Activated naive CD4-positive, alpha-beta T cell treated with anti-CD3 and anti-CD28 coated beads, Interleukin-2, amount 50 U/mL, for 16 hours (primary cell): ENCODE measurements around the gene HMCN2.
"Not testable (repeated sequence)": the region's sequence is repeated elsewhere in the genome, so short reads cannot be mapped to it uniquely, and the experiment has no call there.

Experiments used
- DNase-seq: peaks from one replicate; pipeline ENCODE4 v3.0.0-alpha.2; 2020

The HMCN2 gene

DNA sequence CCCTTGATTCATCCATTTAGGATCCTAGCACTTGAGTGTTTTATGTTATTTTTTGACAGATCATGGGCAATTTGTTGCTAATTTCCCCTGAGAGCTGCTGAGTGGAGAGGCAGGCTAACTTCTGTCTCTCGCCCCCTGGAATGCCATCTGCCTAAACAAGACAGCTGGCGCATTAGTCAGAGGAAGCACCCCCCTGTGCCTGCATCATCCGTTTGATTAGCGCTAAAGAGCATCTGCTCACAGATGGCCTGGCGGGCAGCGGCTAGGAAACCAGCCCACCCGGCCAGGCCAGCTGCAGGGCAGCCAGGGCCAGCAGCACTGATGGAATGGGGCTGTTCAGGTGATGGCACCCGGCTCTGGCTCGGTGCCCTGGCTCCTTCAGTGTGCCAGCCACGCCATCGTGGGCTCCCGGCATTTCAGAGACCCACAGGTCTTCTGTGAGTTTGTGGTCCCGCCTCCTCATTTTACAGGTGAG is 156.3 kb downstream of the HMCN2 start:
- no peak for DNase-seq

DNA sequence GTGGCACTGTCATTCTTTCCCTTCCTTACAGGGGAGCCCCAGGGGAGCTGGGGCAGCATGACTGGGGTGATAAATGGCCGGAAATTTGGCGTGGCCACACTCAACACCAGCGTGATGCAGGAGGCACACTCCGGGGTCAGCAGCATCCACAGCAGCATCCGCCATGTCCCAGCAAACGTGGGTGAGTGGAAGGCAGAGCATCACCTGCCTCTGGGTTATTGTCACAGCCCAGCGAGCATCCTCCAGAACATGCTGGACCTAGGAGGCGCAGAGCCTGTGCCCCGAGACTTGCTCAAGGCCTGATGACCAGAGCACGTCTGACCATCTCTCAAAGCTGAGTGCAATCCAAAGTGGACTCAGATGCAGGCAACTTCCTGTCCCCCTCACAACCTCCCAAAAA is 157.0 kb downstream of the HMCN2 start:
- no peak for DNase-seq

DNA sequence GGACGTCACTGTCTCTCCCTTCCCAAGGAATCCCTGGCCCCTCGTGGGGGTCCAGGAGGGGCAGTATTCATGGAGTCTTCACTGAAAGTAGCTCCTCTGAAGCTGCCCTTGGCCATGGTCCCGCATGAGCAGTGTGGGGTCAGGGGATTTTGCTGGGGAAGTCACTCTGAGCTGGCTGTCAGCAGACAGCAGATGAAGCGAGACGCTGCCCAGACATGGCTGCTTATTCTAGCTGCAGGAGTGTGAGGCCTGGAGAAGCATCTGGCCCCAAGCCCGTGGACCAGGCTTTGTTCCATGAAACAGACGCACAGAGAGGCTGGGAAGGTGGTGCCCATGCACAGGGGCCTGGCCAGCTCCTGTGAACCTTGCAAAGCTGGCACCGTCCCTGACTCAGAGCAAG is 157.7 kb downstream of the HMCN2 start:
- DNase-seq, result no peak

DNA sequence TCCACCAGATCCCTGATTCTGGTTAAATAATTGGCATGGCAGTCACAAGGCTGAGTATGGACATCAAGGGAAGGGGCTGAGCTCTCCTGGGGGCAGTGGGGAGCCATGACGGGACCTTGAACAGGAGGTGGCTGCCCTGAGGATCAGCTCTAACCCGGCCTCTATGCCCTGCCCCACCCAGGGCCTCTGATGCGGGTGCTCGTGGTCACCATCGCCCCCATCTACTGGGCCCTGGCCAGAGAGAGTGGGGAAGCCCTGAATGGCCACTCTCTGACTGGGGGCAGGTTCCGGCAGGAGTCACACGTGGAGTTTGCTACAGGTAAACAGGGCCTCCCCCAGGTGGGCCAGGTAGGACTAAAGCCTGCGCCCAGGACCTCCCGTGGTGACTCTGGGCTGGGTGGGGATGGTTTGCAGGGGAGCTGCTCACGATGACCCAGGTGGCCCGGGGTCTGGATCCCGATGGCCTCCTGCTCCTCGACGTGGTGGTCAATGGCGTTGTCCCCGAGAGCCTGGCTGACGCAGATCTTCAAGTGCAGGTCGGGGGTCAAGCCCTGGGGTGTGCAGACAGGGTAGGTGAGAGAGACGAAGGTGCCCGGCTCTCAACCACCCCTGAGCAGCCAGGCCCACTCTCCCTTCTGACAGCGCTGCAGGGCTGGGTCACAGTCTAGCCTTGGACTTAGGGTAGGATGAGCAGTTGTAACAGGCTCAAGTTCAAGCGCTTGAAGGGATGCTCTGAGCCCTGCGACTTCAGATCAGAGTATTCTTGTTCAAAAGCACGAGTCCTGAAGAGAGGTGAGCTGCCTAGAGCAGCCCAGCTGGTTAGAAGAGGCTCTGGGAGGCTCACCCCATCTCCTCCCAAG is 159.3 kb downstream of the HMCN2 start:
- DNase-seq, result no peak

DNA sequence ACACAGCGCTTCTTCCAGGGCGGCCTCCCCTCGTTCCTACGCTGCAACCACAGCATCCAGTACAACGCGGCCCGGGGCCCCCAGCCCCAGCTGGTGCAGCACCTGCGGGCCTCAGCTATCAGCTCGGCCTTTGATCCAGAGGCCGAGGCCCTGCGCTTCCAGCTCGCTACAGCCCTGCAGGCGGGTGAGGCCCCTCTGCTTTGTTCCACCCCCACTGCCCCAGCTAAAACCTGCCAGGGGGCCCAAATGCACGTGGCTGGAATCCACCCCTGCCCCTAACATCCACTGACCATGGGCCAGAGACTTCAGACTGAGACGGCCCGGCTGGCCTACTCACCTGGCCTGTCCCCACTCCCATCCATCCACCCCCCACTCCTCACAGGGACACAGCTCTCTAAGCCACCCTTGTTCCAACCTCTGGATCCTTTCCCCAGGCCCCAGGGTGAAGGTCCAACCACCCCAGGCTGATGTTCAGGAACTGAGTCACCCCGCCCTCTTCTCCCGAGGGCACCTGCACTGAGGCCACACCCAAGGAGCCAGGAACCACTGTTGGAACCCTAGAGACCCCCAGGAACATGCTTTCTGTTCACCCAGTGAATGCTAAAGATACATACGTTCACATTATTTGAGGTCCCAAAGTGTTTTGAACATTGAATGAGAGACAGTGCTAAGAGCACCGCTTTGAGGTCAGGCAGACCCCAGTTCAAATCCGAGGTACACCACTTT is 160.3 kb downstream of the HMCN2 start:
- no peak for DNase-seq

DNA sequence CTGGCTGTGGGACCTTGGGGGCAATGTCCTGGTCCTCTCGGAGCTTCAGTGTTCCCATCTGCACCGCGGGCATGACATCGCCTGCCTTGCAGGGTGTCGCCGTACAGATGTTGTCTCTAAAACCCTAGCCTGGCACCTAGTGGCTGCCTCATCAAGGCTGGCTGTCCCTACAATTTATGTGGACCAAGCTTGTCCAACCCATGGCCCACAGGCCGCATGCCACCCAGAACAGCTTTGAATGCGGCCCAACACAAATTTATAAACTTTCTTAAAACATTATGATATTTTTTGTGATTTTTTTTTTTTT is 160.9 kb downstream of the HMCN2 start:
- DNase-seq, result no peak

DNA sequence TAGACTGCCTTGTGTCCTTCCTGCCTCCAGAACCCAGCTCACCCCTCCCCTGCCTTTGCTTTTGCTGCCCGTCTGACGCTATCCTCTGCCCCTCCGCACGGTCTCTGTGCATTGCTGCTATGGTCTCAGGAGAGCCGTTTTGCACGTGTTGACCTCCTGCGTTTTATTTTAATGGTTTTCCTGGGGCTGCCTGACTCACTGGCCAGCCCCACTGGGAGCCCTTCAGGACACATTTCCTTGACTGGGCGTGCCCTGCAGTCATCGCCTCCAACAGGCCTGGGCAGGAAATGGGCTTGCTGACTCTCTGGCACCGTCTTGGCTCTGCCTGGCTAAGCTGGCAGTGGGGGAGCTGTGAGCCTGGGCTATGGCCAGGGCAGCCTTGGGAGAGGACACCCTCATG is 161.3 kb downstream of the HMCN2 start:
- DNase-seq, result no peak

DNA sequence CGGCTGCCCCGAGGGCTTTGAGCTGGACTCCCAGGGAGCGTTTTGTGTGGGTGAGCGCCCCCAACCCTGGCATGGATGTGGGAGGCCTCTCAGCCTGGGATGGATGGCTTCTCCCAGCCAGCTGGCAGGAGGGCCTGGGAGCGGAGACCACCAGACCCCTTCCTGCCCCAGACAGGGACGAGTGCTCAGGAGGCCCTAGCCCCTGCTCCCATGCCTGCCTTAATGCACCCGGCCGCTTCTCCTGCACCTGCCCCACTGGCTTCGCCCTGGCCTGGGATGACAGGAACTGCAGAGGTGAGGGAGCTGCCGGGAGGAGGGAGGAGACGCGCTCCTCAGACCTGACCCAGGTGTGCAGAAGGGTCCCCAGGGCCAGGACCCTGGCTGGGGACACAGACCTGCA is 161.8 kb downstream of the HMCN2 start:
- no peak for DNase-seq

DNA sequence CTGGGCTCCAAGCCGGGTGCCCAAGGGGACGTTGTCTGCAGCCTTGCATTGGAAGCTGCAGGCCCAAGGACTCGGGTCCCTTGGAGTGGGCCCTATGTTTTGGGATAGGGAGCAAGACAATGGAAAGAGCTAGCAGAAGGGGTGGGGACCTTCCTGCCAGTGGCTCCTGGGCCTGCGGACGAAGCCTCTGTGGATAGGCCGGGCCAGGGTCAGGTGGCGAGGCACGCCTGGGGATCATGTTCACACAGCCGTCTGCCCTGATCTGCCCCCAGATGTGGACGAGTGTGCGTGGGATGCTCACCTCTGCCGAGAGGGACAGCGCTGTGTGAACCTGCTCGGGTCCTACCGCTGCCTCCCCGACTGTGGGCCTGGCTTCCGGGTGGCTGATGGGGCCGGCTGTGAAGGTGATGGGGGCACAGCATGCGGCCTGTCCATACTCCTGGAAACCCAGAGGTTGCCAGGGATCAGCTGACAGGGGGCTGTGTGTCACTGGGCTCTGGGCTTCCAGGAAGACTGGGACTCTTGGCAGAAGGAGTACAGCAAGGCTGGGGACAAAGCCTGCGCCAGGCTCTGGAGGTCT is 162.6 kb downstream of the HMCN2 start:
- DNase-seq, result no peak

DNA sequence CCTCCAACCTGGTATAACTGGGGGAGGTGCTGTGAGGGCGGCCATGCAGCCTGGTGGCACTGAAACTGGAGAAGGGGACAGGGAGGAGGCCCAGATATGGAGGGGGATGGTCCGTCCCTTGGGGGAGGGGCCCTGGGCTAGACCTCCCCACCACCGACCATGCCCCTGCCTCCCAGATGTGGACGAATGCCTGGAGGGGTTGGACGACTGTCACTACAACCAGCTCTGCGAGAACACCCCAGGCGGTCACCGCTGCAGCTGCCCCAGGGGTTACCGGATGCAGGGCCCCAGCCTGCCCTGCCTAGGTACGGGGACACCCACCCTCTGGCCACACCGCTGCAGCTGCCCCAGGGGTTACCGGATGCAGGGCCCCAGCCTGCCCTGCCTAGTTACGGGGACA is 163.8 kb downstream of the HMCN2 start:
- no peak for DNase-seq

DNA sequence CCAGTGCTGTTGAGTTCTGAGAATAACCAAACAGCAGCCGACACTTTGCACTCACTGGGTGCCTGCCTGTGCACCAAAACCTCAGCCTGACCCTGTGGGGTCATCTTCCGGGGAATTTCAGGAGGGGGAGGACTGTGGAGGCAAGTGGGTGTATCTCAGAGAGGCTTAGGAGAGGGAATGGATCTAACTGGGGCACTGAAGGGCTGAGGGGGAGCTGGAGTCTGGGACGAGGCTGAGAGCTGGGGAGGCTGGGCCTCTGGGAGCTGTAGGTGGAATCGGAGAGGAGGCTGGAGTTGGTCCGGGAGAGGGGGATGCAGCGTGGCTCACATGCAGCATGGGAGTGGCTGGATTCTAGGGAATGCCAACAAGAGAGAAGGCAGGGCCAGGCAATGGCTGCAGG is 164.3 kb downstream of the HMCN2 start:
- DNase-seq, result no peak

DNA sequence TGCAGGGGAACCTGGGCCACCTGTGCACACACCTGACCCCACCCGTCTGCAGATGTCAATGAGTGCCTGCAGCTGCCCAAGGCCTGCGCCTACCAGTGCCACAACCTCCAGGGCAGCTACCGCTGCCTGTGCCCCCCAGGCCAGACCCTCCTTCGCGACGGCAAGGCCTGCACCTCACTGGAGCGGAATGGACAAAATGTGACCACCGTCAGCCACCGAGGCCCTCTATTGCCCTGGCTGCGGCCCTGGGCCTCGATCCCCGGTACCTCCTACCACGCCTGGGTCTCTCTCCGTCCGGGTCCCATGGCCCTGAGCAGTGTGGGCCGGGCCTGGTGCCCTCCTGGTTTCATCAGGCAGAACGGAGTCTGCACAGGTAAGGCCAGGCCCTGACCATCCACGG is 164.7 kb downstream of the HMCN2 start:
- no peak for DNase-seq

DNA sequence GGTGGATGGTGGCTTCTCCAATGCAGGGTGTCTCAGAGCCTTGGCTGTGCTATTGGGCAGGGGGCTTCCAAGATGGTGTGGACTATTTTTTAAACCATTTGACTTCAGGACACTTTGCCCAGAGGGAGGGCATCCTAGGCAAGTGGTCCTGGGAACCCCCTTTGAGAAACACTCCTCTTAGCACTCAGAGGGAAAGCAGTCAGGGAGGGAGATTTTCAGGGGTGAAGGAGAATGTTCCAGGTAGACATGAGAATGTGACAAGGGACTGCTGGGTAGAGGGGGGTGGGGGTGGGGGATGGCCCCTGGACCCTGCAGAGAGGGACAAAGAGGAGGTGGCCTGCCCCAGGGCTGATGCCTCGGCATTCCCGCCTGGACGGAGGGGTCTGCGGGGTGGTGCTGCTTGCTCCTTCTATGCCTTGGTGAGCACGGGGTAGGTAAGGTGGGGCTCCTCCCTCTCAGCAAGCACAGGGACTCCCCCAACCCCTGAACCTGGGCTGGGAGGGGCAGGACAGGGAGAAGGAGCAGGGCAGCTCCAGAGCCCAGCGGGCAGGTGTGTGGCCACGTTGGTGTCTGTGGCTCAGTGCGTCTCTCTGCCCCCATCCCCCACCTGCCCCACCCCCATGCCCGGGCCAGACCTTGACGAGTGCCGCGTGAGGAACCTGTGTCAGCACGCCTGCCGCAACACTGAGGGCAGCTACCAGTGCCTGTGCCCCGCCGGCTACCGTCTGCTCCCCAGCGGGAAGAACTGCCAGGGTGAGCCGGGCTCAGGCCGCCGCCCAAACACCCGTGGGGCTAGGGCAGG is 165.4 kb downstream of the HMCN2 start:
- DNase-seq, result no peak

DNA sequence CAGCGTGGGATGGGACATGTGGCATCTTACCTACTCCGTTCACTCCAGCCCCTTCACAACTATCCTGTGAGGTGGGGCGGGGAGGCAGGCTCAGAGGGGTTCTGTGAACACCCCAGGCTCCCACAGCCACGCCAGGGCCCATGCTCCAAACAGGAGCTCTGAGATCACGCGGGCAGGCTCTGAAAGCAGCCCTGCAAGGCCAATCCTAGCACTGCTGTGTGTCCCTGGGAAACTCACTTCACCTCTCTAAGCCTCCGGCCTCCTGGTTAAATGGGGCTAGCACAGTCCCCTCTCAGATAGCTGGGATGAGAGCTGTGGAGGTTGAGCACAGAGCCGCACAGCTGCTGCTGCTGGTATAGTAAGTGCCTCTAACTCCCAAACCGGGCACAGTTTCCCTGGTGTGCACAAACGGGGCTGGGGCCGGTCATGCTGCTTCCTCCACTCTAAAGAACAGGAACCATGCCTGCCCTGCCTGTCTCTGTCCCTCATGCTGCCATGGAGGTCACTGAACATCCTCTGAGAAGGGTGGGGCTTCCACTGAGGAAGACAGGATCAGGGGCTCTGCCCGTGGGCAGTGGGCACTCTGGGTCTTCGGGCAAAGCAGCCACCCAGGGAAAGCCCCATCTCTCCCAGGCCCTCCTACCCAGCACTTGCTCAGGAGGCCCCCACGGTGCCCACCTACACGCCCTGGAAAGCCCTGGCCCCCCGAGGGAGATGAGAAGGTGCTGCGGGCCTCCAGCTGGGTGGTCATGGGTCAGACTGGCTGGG is 166.2 kb downstream of the HMCN2 start:
- DNase-seq, result no peak

DNA sequence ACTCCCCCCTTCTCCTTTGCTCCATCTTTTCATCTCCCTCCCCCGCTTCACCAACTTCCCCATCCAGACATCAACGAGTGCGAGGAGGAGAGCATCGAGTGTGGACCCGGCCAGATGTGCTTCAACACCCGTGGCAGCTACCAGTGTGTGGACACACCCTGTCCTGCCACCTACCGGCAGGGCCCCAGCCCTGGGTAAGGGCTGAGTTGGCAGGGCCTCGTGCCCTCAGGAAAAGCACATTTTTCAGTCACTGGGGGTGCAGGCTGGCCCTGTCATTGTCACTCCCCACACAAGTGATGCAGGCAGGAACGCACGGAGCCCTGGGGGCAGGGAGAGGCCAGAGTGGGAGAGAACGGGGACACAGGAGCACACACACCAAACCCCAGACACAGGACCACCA is 166.8 kb downstream of the HMCN2 start:
- no peak for DNase-seq

DNA sequence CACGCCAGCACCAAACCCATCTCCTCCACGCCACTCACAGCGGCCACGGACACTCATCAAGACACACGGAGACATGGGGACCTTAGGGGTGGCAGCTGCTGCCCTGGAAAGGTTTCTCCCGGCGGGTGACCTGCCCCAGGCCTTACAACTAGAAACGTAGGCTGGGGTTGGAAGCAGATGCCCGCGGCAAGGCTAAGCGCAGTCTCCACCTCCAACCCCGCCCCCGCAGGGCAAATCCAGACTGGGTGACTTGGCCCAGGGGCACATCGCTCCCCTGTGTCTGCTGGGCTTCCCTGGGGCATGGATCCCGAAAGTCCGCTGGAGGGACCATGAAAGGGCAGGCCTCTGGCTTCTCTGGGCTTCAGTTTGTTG is 167.2 kb downstream of the HMCN2 start:
- no peak for DNase-seq

DNA sequence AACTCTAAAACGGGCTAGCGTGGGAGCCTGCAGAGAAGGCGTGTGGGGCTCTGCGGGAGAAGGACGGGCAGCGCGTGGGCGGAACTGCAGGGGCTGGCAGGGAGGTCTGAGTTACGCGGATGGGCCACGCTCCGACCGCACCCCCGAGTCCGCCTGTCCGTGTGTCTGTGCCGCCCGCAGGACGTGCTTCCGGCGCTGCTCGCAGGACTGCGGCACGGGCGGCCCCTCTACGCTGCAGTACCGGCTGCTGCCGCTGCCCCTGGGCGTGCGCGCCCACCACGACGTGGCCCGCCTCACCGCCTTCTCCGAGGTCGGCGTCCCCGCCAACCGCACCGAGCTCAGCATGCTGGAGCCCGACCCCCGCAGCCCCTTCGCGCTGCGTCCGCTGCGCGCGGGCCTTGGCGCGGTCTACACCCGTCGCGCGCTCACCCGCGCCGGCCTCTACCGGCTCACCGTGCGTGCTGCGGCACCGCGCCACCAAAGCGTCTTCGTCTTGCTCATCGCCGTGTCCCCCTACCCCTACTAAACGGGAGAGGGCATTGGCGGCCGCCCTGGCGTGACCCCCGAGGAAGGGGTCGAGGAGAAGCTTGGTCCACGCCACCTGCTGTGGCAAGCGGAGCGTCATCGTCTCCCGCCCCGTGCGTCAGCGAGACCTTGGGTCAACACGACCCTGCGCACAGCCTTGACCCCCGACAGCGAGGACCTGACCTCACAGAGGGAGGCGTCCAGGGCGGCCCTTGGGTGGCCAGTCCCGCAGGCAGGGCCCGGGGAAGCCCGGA is 167.8 kb downstream of the HMCN2 start:
- peak; percentile 41 for DNase-seq

DNA sequence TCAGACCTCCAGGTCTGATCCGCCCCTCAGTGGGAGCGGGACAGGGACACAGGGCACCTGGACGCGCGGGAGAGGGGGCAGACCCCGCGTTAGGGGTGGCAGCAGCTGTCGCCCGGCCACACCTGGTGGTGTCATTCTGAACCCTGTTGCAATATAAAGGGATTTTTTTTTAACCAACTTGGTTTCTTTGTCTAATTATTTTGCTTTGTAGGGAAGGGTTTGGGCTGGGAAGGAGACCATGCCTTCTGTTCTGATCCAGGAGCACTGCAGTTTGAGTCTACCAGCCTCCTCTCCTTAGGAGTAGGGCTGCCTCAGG is 168.3 kb downstream of the HMCN2 start:
- no peak for DNase-seq

DNA sequence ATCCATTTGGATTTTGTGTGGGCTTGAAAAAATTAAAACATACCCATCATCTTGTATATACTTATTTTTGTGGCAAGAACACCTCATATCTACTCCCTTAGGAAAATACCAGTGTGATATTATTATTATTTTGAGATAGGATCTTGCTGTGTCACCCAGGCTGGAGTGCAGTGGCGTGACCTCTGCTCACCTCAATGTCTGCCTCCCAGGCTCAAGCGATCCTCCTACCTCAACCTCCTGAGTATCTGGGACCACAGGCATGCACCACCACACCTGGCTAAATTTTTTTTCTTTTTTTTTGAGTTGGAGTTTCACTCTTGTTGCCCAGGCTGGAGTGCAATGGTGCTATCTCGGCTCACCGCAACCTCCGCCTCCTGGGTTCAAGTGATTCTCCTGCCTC is 169.1 kb downstream of the HMCN2 start:
- DNase-seq, result not testable (repeated sequence)

DNA sequence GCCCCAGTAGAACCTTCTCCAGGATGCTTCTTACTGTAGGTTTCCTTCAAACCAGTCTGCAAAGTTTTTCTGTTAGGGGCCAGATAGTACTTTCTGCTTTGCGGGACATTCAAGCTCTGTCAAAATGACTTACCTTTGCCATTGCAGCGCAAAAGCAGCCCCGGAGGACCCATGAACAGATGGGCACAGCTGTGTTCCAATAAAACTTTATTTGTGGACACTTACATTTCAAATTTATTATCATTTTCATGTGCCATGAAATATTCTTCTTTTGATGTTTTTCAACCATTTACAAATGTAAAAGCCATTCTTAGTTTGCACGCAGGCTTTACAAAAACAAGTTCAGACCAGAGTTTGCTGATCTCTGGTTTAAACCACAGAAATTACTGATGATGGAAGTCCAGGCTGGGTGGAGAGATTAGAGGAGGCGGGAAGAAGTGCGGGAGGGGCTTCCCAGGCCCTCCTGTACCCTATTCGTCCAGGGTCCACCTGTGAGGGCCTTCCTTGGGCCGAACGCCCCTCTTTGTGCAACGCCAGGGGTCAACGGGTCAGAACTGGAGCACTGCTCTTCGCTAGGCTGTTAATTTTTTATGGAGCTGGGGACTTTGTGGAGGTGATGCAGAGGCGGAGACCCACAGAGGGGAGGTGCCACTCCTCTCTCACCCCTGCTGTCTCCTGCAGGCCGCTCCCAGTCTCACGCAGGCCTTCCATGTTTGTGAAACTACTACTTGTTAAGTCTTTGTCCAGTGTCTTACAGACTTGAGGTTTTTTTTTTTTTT is 171.6 kb downstream of the HMCN2 start:
- DNase-seq, result no peak

DNA sequence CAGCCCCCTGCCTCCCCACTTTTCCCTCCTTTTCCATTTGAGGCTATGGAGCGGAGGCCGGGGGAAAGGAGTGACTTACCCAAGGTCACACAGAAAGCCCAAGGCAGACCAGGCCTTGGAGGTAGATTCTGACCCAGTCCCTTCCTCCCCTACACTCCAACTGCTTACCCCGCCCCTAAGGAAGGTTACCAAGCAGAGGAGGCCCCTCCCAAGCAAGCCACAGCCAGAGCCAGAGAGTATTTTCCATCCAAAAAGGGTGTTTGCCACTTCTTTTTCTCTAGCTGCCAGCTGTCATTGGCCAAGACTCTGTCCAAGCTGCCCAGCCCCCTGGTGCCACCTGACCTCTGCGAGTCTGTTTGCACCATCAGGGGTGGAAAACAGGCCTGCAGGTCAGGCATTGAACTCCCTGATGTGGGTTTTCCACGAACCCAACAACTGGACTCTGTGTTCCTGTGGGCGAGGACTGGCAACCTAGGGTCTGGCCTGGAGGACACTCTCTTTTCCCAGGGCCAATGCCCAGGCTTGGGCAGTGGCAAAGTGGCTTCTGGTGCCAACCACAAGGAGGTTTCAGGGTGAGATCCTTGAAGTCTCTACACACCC is 172.9 kb downstream of the HMCN2 start:
- DNase-seq, result no peak
